ENCODE results near the gene C7orf25.
A peak's percentile ranks its signal among the peaks of the same experiment; 100 is the strongest.

Gene C7orf25

GRCh38 chr7:42880392-42880791, 31.5 kb downstream of the C7orf25 start:
- FAIRE-seq: no peak
- no peak for DNase-seq (ENCODE audit: insufficient read length, low spot score)

- FAIRE-seq: no peak
- DNase-seq (ENCODE audit: insufficient read length, low spot score): no peak
Measured at GRCh38 chr7:42878303-42878702, 33.6 kb downstream of the C7orf25 start.

- no peak for FAIRE-seq
- no peak for DNase-seq (ENCODE audit: insufficient read length, low spot score)
Measured at GRCh38 chr7:42877862-42878261, 34.0 kb downstream of the C7orf25 start.

GRCh38 chr7:42876182-42877068, 35.4 kb downstream of the C7orf25 start:
- no peak for FAIRE-seq
- no peak for DNase-seq (ENCODE audit: insufficient read length, low spot score)

- peak; percentile 86 for FAIRE-seq
- DNase-seq (ENCODE audit: insufficient read length, low spot score): no peak
Measured at GRCh38 chr7:42869131-42870020, 42.5 kb downstream of the C7orf25 start.

- DNase-seq (ENCODE audit: insufficient read length, low spot score) (no peak), FAIRE-seq (no peak)
Measured at GRCh38 chr7:42868480-42868879, 43.4 kb downstream of the C7orf25 start.

Data from GM19239 (cell line).